RWPE1 (cell line): Measurements from ENCODE around the gene CD200R1L.

Experiments used
- CTCF ChIA-PET: fragments of 350-600 bp; sonication (Branson Sonifier 250); formaldehyde crosslinking; extraction: SDS; loops from one replicate; lab custom pipeline; 2021; lab: Yijun Ruan, JAX
- POLR2A ChIA-PET: fragments of 400-600 bp; formaldehyde crosslinking; extraction: SDS; loops from one replicate; lab custom pipeline; 2020; ENCODE audit warnings: antibody characterized with exemption; ENCODE audit not compliant: low non-redundant PET; lab: Yijun Ruan, JAX
- DNase-seq: peaks from one replicate; pipeline ENCODE4 v3.0.0; 2012; ENCODE audit warnings: low spot score
- H3K27ac ChIP-seq: fragments of 450-650 bp; 2 replicates; pipeline ENCODE4 v1.5.1; 2017
- TF ChIP-seq, protein P1 (sequence below): fragments of 450-650 bp; conservative IDR thresholded peaks from 2 replicates; pipeline ENCODE4 v1.5.1; 2017; ENCODE audit warnings: low read depth, mild to moderate bottlenecking

Gene CD200R1L

DNA sequence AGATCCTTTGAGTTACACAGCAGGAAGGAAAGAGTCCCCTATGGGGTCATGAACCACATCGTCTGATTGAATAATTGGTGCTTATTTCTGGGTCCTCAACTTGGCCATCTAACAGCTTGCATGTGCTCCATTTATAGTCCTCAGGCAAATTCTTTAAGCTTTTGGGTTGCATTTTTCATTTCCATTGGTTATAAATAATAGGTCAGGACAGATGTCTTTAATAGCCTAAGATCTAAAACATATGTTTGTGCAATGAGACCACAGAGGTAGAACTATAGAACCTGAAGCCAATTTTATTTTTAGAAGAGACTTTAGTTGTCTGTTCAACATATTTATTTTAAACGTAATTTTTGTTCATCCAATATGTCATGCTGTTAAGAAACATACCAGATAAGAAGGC is 43.2 kb downstream of the CD200R1L start:
- no peak for DNase-seq
- TF ChIP-seq, protein P1, sequence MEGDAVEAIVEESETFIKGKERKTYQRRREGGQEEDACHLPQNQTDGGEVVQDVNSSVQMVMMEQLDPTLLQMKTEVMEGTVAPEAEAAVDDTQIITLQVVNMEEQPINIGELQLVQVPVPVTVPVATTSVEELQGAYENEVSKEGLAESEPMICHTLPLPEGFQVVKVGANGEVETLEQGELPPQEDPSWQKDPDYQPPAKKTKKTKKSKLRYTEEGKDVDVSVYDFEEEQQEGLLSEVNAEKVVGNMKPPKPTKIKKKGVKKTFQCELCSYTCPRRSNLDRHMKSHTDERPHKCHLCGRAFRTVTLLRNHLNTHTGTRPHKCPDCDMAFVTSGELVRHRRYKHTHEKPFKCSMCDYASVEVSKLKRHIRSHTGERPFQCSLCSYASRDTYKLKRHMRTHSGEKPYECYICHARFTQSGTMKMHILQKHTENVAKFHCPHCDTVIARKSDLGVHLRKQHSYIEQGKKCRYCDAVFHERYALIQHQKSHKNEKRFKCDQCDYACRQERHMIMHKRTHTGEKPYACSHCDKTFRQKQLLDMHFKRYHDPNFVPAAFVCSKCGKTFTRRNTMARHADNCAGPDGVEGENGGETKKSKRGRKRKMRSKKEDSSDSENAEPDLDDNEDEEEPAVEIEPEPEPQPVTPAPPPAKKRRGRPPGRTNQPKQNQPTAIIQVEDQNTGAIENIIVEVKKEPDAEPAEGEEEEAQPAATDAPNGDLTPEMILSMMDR = no peak
- ChIA-PET POLR2A (no interaction called here), CTCF (interaction anchor here (0.6 kb wide), 2 partner anchors 9 to 172 kb away, joined by 3 read pairs; no protein-coding TSS in a partner anchor)
- no peak overlapping the region for H3K27ac ChIP-seq

DNA sequence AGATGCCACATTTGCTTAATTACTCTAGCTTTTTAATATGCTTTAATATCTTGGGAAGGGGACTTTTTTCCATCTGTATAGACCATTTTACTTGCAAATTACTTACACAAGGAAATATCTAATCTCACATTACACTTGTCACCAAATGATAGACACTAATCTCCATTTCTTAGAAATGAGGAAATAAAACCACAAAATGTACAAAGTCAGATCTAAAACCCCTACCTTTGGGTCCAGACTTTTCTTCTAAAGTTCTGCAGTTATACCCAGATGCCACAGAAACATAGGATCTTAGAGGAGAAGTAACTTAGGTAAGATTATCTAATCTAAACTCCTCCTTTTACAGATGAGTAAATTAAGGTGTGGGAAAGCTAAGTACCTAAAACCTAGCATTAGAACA is 44.3 kb downstream of the CD200R1L start:
- ChIA-PET CTCF (interaction anchor here (1.5 kb wide), 1 partner anchor 159 kb away, joined by 3 read pairs; no protein-coding TSS in a partner anchor), POLR2A (no interaction called here)
- TF ChIP-seq, protein P1 = no peak
- H3K27ac ChIP-seq = no peak overlapping the region
- DNase-seq = no peak

DNA sequence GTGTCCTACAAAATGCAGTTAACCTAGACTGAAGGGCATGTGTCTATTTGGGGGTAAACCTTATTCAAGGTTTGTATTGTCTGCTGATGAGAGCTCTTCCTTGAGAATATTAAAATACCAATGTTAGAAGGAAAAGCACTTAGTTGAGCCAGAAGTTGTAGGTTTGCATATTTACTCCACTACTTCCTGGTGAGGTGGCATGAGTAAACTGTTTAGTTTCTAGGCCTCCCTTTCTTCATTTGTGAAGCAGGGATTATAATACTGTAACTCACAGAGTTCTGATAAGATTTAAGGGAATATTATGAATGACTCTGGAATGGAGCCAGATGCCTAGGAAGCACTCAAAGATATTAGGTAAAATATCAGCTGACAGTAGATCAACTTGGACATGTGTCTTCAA is 46.7 kb downstream of the CD200R1L start:
- ChIA-PET POLR2A (no interaction called here), CTCF (interaction anchor here (1.0 kb wide), 1 partner anchor 14 kb away, joined by 4 read pairs; no protein-coding TSS in a partner anchor)
- H3K27ac ChIP-seq = no peak overlapping the region
- TF ChIP-seq, protein P1 = no peak
- no peak for DNase-seq

DNA sequence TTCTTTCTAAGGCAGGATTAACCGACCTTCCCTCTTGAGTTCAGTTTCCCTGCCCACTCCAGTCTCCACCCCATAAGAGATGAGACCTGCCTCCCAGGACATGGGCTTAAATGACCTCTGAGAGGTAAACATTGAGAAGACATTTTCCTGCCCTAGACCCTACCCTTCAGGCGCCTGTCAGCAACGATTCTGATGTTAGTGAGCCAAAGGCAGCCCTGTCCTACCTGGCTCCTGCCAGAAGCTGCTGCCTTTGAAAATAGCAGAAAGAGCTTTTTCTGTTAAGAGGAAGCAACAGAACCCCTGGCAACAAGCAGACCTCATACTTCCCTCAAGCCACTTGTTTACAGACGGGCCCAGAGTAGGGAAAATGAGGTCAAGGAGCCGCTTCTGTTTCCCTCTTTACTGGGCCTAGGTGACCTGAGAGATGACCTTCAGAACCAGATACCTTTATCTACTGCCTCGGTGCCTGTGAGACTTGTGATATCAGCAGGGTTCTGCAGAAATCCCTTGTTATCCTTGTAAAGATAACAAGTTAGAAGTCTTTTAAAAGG is 52.0 kb downstream of the CD200R1L start:
- POLR2A ChIA-PET = no interaction called here
- TF ChIP-seq, protein P1 = no peak
- CTCF ChIA-PET = no interaction called here
- no peak for DNase-seq
- H3K27ac ChIP-seq = no peak overlapping the region

DNA sequence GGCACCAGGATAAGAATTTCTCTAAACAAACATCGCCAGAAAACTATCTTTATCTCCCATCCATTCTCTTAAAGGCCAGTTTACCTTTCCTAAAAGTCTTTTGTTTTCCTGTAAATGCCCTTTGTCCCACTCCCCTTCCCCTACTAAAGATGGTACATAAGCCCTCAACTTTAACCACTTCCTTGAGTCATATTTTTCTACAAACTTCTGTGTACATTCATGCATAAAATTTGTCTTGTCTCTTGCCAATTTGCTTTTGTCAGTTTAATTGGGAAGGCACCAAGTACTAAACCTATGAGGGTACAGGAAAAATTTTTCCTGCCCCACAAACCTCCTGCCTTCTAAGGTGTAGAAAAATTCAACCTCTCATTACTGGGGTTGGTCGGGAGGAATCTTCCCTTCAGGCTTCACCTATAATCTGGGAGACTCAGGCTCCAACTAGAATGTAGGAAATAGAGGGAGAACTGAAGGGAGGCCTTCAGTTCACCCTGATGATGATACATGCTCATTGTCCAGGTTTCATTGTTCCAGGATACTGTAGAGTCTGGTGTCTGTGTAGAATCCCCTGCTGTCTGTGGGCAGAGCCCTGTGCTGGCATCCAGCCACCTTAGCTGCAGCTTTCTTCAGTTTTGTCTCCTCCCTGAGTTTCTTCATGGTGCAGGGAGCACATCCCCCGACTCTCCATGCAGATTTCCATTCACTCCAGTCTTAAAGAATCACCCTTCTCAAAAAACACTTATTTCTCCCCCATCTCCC is 53.2 kb downstream of the CD200R1L start:
- TF ChIP-seq, protein P1 = no peak
- no peak overlapping the region for H3K27ac ChIP-seq
- CTCF ChIA-PET = no interaction called here
- POLR2A ChIA-PET = no interaction called here
- no peak for DNase-seq

DNA sequence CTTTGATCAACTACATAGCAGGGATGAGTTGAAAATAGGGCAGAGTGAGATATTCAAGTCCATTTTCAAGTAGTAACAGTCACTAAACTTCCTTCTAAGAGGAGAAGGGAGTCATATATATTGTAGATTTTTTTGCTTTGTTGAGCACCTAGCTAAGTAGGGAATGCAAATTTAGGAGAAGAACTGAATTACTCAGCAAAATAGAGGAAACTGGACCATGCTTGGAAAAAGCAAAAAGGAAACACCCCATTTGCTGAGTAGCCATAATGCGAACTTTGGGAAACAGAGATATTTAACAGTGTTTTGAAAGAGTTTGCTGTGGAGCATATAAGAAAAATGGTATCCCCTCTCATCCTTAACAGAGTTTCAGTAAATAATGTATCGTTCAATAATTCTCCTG is 54.9 kb downstream of the CD200R1L start:
- ChIA-PET CTCF (interaction anchor here (0.6 kb wide), 1 partner anchor 57 kb away, joined by 9 read pairs; no protein-coding TSS in a partner anchor), POLR2A (no interaction called here)
- H3K27ac ChIP-seq = no peak overlapping the region
- no peak for DNase-seq
- TF ChIP-seq, protein P1 = no peak
